ENCODE measurements around the gene CEMIP.

Gene CEMIP

DNA sequence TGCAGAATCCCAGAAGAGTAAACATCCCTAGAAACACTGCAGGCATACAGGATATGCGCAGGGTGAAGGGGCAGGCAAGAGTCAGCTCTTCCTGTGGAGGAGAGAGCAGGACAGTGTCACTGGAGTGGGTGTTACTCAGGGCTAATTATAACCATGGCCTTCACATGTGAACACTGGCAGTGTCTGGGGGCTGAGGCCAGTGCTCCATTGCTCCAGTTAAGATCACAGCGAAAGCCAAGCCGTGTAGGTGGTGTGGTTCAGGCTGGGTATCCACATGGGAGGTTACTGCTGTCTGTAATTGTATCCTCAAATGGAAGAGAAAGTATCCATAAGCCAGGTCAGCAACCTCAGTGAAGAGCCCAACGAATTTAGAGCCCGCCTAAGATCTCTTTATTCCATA lies 125.8 kb downstream of the CEMIP start:
- no peak for TF ChIP-seq JUND (IDR thresholded peaks at IDR 0.05; ENCODE audit: low read depth)
- in situ Hi-C loops (cut with HindIII; ENCODE audit: low pct_unique_long_range_greater_than_20kb, low sequenced_read_pairs) = no loop called here
- no peak for DNase-seq (ENCODE audit: low read depth in 1 of 2, low spot score in 1 of 2)

- TF ChIP-seq JUND (IDR thresholded peaks at IDR 0.05; ENCODE audit: low read depth) = no peak
- in situ Hi-C loops (cut with HindIII; ENCODE audit: low pct_unique_long_range_greater_than_20kb, low sequenced_read_pairs) = no loop called here
- DNase-seq (ENCODE audit: low read depth in 1 of 2, low spot score in 1 of 2) = peak in 1 of 2 experiments; percentile 21
Observed at GRCh38 chr15:80906159-80906766, 127.1 kb downstream of the CEMIP start.

- no peak for TF ChIP-seq JUND (IDR thresholded peaks at IDR 0.05; ENCODE audit: low read depth)
- DNase-seq (ENCODE audit: low read depth in 1 of 2, low spot score in 1 of 2) = no peak
- in situ Hi-C loops (cut with HindIII; ENCODE audit: low pct_unique_long_range_greater_than_20kb, low sequenced_read_pairs) = no loop called here
Observed at GRCh38 chr15:80911821-80912220, 132.7 kb downstream of the CEMIP start.

DNA sequence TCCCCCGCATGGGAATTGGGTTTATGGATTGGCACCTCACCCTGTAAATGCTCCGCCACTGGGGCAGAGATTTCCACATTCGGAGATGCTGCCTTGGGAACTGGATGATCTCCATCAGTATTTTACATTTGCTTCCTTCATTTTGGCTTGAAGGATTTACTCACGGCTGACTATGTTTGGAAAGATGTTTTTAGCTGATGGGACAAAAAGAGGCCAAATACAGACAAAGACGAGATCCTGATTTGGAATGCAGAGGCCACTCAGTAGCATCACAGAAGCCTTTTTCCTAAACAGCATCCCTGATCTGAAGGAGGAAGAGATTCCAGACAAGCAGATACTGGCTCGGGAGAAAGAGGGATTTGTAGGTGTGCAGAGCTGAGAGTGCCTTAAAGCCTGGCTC lies 133.5 kb downstream of the CEMIP start:
- in situ Hi-C loops (cut with HindIII; ENCODE audit: low pct_unique_long_range_greater_than_20kb, low sequenced_read_pairs) = no loop called here
- DNase-seq (ENCODE audit: low read depth in 1 of 2, low spot score in 1 of 2) = no peak
- no peak for TF ChIP-seq JUND (IDR thresholded peaks at IDR 0.05; ENCODE audit: low read depth)

GRCh38 chr15:80913541-80913940 lies 134.4 kb downstream of the CEMIP start:
- in situ Hi-C loops (cut with HindIII; ENCODE audit: low pct_unique_long_range_greater_than_20kb, low sequenced_read_pairs) = no loop called here
- no peak for TF ChIP-seq JUND (IDR thresholded peaks at IDR 0.05; ENCODE audit: low read depth)
- DNase-seq (ENCODE audit: low read depth in 1 of 2, low spot score in 1 of 2) = no peak

- no peak for DNase-seq (ENCODE audit: low read depth in 1 of 2, low spot score in 1 of 2)
- in situ Hi-C loops (cut with HindIII; ENCODE audit: low pct_unique_long_range_greater_than_20kb, low sequenced_read_pairs) = no loop called here
Observed at GRCh38 chr15:80915472-80915871, 136.3 kb downstream of the CEMIP start.

DNA sequence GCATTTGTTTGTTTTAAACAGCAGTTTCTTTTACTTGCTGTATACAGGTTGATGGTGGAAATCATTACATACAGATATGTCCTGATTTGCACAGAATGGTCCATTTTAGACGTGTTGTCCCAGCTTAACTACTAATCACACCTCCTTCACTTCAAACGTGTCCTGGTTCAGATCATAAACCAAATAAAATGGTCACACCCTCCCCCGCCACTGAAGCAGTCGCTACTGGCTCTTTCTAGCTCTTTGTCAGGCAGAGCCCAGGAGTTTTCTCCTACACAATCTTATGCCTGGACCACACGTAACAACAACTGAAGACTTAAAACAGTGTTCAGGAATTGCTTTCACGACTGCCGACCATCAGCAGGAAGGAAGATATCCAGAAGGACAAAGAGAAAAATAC lies 136.9 kb downstream of the CEMIP start:
- in situ Hi-C loops (cut with HindIII; ENCODE audit: low pct_unique_long_range_greater_than_20kb, low sequenced_read_pairs) = no loop called here
- TF ChIP-seq JUND (IDR thresholded peaks at IDR 0.05; ENCODE audit: low read depth) = no peak
- no peak for DNase-seq (ENCODE audit: low read depth in 1 of 2, low spot score in 1 of 2)

More at GRCh38 chr15:80915472-80915871, 136.3 kb downstream of the CEMIP start:
- TF ChIP-seq JUND (IDR thresholded peaks at IDR 0.05; ENCODE audit: low read depth) = no peak

- no peak for TF ChIP-seq JUND (IDR thresholded peaks at IDR 0.05; ENCODE audit: low read depth)
- in situ Hi-C loops (cut with HindIII; ENCODE audit: low pct_unique_long_range_greater_than_20kb, low sequenced_read_pairs) = no loop called here
- DNase-seq (ENCODE audit: low read depth in 1 of 2, low spot score in 1 of 2) = no peak
Observed at GRCh38 chr15:80918196-80918783, 139.1 kb downstream of the CEMIP start.

DNA sequence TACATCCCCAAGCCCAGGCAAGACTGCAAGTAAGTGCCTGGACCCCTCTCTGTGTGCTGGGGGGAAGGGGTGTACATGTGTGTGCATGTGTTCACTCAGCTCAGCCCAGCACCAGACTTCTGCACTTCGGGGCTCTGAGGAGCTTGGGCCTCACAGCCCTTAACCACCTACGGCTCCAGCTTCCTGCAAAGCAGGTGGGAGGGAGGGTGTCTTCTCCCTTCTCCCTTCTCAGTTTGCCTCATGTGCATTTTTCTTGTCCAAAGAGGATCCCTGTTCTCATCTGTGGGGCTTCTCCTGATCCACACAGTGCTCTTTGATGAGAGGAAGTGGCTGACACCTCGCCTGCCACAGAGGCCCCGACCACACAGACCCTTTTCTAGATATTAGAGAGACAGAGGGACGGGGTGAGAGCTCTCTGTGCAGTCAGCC lies 141.1 kb downstream of the CEMIP start:
- in situ Hi-C loops (cut with HindIII; ENCODE audit: low pct_unique_long_range_greater_than_20kb, low sequenced_read_pairs) = no loop called here
- no peak for DNase-seq (ENCODE audit: low read depth in 1 of 2, low spot score in 1 of 2)
- TF ChIP-seq JUND (IDR thresholded peaks at IDR 0.05; ENCODE audit: low read depth) = no peak

DNA sequence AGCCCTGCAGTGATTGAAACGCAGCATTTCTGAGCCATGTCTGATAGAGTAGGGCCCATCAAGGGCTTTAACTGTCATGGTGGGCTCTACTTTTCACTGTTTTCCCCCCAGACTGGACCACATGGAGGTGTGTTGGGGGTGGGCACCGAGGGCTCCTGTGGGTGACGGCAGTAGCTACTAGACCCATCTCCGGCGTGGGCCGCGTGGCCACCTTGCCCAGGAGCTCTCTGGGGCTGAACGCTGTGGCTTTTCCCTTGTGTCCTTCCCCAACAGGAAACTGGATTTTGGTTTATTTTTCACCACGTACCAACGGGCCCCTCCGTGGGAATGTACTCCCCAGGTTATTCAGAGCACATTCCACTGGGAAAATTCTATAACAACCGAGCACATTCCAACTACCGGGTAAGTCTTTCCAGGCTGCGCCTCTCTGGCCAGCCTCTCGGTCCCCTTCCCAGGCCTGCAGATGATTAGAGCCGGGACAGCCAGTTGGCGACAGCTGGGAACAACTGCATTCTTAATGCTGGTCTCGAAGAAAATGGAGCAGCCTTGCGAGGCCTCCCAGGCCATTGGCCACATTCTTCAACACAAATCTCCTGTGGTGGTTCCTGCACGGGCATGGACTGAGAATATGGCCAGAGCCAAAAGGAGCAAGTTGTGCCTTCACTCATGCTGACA lies 142.7 kb downstream of the CEMIP start:
- DNase-seq (ENCODE audit: low read depth in 1 of 2, low spot score in 1 of 2) = no peak
- in situ Hi-C loops (cut with HindIII; ENCODE audit: low pct_unique_long_range_greater_than_20kb, low sequenced_read_pairs) = no loop called here
- TF ChIP-seq JUND (IDR thresholded peaks at IDR 0.05; ENCODE audit: low read depth) = no peak

GRCh38 chr15:80923668-80924067 lies 144.5 kb downstream of the CEMIP start:
- in situ Hi-C loops (cut with HindIII; ENCODE audit: low pct_unique_long_range_greater_than_20kb, low sequenced_read_pairs) = no loop called here
- no peak for TF ChIP-seq JUND (IDR thresholded peaks at IDR 0.05; ENCODE audit: low read depth)

DNA sequence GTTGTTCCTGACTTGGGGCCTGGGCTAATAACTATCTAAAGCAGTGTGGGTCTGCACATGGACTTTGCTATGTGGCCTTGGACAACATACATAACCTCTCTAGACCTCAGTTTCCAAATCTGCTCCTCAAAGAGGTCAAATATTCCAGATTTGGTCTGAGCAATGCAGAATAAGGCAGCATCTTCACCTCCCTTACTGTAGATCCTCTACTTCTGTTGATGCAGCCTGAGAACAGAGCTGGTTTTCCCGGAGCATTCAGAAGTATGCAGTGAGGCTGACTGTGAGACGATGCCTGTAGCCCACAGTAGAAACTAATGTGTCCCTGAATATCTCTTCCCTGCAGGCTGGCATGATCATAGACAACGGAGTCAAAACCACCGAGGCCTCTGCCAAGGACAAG lies 145.1 kb downstream of the CEMIP start:
- no peak for TF ChIP-seq JUND (IDR thresholded peaks at IDR 0.05; ENCODE audit: low read depth)
- no peak for DNase-seq (ENCODE audit: low read depth in 1 of 2, low spot score in 1 of 2)
- in situ Hi-C loops (cut with HindIII; ENCODE audit: low pct_unique_long_range_greater_than_20kb, low sequenced_read_pairs) = no loop called here

More at GRCh38 chr15:80923668-80924067, 144.5 kb downstream of the CEMIP start:
- no peak for DNase-seq (ENCODE audit: low read depth in 1 of 2, low spot score in 1 of 2)

- in situ Hi-C loops (cut with HindIII; ENCODE audit: low pct_unique_long_range_greater_than_20kb, low sequenced_read_pairs) = no loop called here
- DNase-seq (ENCODE audit: low read depth in 1 of 2, low spot score in 1 of 2) = no peak
- TF ChIP-seq JUND (IDR thresholded peaks at IDR 0.05; ENCODE audit: low read depth) = no peak
Observed at GRCh38 chr15:80925597-80926059, 146.5 kb downstream of the CEMIP start.

All from T47D (cell line).